Stomach (tissue), 9 donors: Measurements from ENCODE around the gene DCDC2. TPM values are rescaled to one million over a fixed set of nuclear protein-coding genes. Genes with fewer than 3 reads are reported as not detected.

Experiments
- DNase-seq, 2 donors: peaks; one replicate each; pipeline versions ENCODE4 v3.0.0 to v3.0.0-alpha.2; 2013 to 2019
- H3K27ac ChIP-seq, 5 donors: fragments of 200-600 bp in 4 of 5; sonication (generic) in 4 of 5; one replicate each; pipeline ENCODE4 v1.5.1; 2013 to 2019; ENCODE audit warnings: mild to moderate bottlenecking in 1 of 5, moderate library complexity in 1 of 5
- H3K27me3 ChIP-seq, 3 donors: fragments of 200-600 bp; sonication (generic); one replicate each; pipeline ENCODE4 v1.5.1; 2017 to 2019; ENCODE audit warnings: mixed run types in 1 of 3
- H3K36me3 ChIP-seq, 4 donors: fragments of 200-600 bp; sonication (generic); 1 replicate in 3 of 4; 2 replicates in 1 of 4; pipeline ENCODE4 v1.5.1; 2016 to 2019
- H3K4me1 ChIP-seq, 4 donors: fragments of 200-600 bp; sonication (generic); one replicate each; pipeline ENCODE4 v1.5.1; 2016 to 2019
- H3K4me3 ChIP-seq, 4 donors: fragments of 200-600 bp; sonication (generic) in 3 of 4; one replicate each; pipeline ENCODE4 v1.5.1; 2016 to 2019; ENCODE audit warnings: mild to moderate bottlenecking in 1 of 4
- H3K9me3 ChIP-seq, 4 donors: fragments of 200-600 bp; sonication (generic); one replicate each; pipeline ENCODE4 v1.5.1; 2016 to 2019
- CTCF ChIP-seq, 7 experiments: fragments of 450-650 bp in 4 of 7; fragments of 200-600 bp in 3 of 7; sonication (generic) in 3 of 7; IDR thresholded peaks; one replicate each; pipeline ENCODE4 v1.5.1; 2016 to 2019; ENCODE audit warnings: antibody characterized with exemption in 7 of 7, control low read depth in 2 of 7, mild to moderate bottlenecking in 1 of 7
- EP300 ChIP-seq: sonication (generic); formaldehyde crosslinking; IDR thresholded peaks from one replicate; pipeline ENCODE4 v1.6.1; 2017; ENCODE audit warnings: antibody characterized with exemption
- POLR2A ChIP-seq, 4 donors: fragments of 450-650 bp; IDR thresholded peaks; one replicate each; pipeline ENCODE4 v1.6.1; 2016; ENCODE audit warnings: antibody characterized with exemption in 4 of 4, control low read depth in 2 of 4, mild to moderate bottlenecking in 1 of 4, moderate library complexity in 1 of 4
- POLR2AphosphoS5 ChIP-seq, 3 donors: sonication (generic); formaldehyde crosslinking; IDR thresholded peaks; one replicate each; pipeline ENCODE4 v1.6.1; 2016; ENCODE audit warnings: antibody characterized with exemption in 3 of 3
- WGBS, 5 donors: extraction: QIAGEN DNeasy Blood & Tissue Kit in 3 of 5; methylation state at CpG; one replicate each; pipeline versions ENCODE4 v1.1.5 to v1.1.7; 2013 to 2018; 5-methylcytosine and 5-hydroxymethylcytosine counted together
- intact Hi-C: fragments of 100-400 bp; cut with DNase I; formaldehyde crosslinking; loops from one replicate; pipeline ENCODE4 v1.15.1; 2023; ENCODE audit warnings: low total_unique reads
- polyA plus RNA-seq, 3 donors: library from polyadenylated mRNA; stranded (reverse); fragments of 200-250 nt; gene quantifications; one replicate each; pipeline ENCODE4 v1.2.3, GENCODE V29; 2013
- total RNA-seq, 5 donors: library from RNA; depleted of rRNA; stranded (reverse); fragments of >200 nt; gene quantifications; one replicate each; pipeline versions ENCODE4 v1.1.0 to v1.2.3, GENCODE V29; 2014 to 2016
- donor health status: healthy with polysubstance abuse.
- donor health status: Bipolar disorder and iron deficiency.
- donor health status: healthy.

DCDC2 gene
- total and polyA plus RNA-seq, 8 donors = under 0.01 to 2.8 (median 1.4) TPM

GRCh38 chr6:24339932-24340331 is 17.9 kb downstream of the DCDC2 start:
- 54 to 88% (median 70%) methylated on average over 3 of the region's 3 CpGs for WGBS, 5 donors
- no peak for DNase-seq
- no peak overlapping the region for H3K4me3 ChIP-seq
- intact Hi-C loops = no loop called here
- H3K36me3 ChIP-seq = no peaks in the 10 kb centered on the region
- H3K27me3 ChIP-seq = no peaks in the 10 kb centered on the region
- TF ChIP-seq POLR2AphosphoS5 (IDR thresholded peaks at IDR 0.05) (no peak), POLR2A (IDR thresholded peaks at IDR 0.05) (no peak), EP300 (no peak)
- H3K9me3 ChIP-seq = peaks cover 0 to 15% (median 10%) of the 10 kb centered on the region in 4 donors
- H3K4me1 ChIP-seq = no peaks in the 10 kb centered on the region
- no peak overlapping the region for H3K27ac ChIP-seq

GRCh38 chr6:24334285-24334684 is 23.6 kb downstream of the DCDC2 start:
- no peak for DNase-seq
- no peaks in the 10 kb centered on the region for H3K36me3 ChIP-seq
- no peaks in the 10 kb centered on the region for H3K4me1 ChIP-seq
- H3K27ac ChIP-seq = no peak overlapping the region
- intact Hi-C loops = no loop called here
- peaks cover 0 to 15% (median 10%) of the 10 kb centered on the region in 4 donors for H3K9me3 ChIP-seq
- TF ChIP-seq POLR2AphosphoS5 (IDR thresholded peaks at IDR 0.05) (no peak), CTCF (IDR thresholded peaks at IDR 0.05) (no peak), POLR2A (IDR thresholded peaks at IDR 0.05) (no peak), EP300 (no peak)
- no peaks in the 10 kb centered on the region for H3K27me3 ChIP-seq
- H3K4me3 ChIP-seq = no peak overlapping the region
- WGBS, 5 donors = 63 to 86% (median 80%) methylated on average over 2 of the region's 2 CpGs

- DNase-seq = no peak
- Histone ChIP-seq H3K9me3 (no peaks in the 10 kb centered on the region), H3K27ac (no peak overlapping the region), H3K27me3 (no peaks in the 10 kb centered on the region), H3K36me3 (no peaks in the 10 kb centered on the region), H3K4me3 (no peak overlapping the region), H3K4me1 (no peaks in the 10 kb centered on the region)
- 69 to 81% (median 75%) methylated on average over 2 of the region's 2 CpGs for WGBS, 5 donors
- TF ChIP-seq CTCF (IDR thresholded peaks at IDR 0.05) (no peak), EP300 (no peak), POLR2AphosphoS5 (IDR thresholded peaks at IDR 0.05) (no peak), POLR2A (IDR thresholded peaks at IDR 0.05) (no peak)
- intact Hi-C loops = no loop called here
Measured at GRCh38 chr6:24332317-24332716, 25.5 kb downstream of the DCDC2 start.

GRCh38 chr6:24330137-24330732 is 27.6 kb downstream of the DCDC2 start:
- Histone ChIP-seq H3K36me3 (no peaks in the 10 kb centered on the region), H3K27ac (no peak overlapping the region), H3K4me1 (no peaks in the 10 kb centered on the region), H3K4me3 (no peak overlapping the region), H3K9me3 (no peaks in the 10 kb centered on the region), H3K27me3 (no peaks in the 10 kb centered on the region)
- intact Hi-C loops = no loop called here
- TF ChIP-seq POLR2AphosphoS5 (IDR thresholded peaks at IDR 0.05) = no peak
- TF ChIP-seq POLR2A (IDR thresholded peaks at IDR 0.05) = no peak
- no peak for TF ChIP-seq EP300
- TF ChIP-seq CTCF (IDR thresholded peaks at IDR 0.05) = no peak
- peak in 1 of 2 donors; percentile 57 for DNase-seq
- 17 to 25% (median 21%) methylated on average over 4 of the region's 4 CpGs for WGBS, 5 donors

GRCh38 chr6:24329451-24329850 is 28.4 kb downstream of the DCDC2 start:
- intact Hi-C loops = no loop called here
- WGBS, 5 donors = 70 to 98% (median 75%) methylated on average over 2 of the region's 2 CpGs
- TF ChIP-seq POLR2AphosphoS5 (IDR thresholded peaks at IDR 0.05) (no peak), CTCF (IDR thresholded peaks at IDR 0.05) (no peak), EP300 (no peak), POLR2A (IDR thresholded peaks at IDR 0.05) (no peak)
- Histone ChIP-seq H3K9me3 (no peaks in the 10 kb centered on the region), H3K4me1 (no peaks in the 10 kb centered on the region), H3K4me3 (no peak overlapping the region), H3K27ac (no peak overlapping the region), H3K36me3 (no peaks in the 10 kb centered on the region), H3K27me3 (no peaks in the 10 kb centered on the region)
- no peak for DNase-seq
